GM18870 (cell line): Measurements from ENCODE around the gene PFKP.

ENCODE experiments used
- ATAC-seq: cut with Tn5 transposase; IDR thresholded peaks from one replicate; pipeline ENCODE4 v1.9.1; 2021; ENCODE audit warnings: moderate library complexity; ENCODE audit not compliant: unreplicated experiment

The PFKP gene

GRCh38 chr10:3180355-3181025, 113.1 kb downstream of the PFKP start:
- no peak for ATAC-seq

GRCh38 chr10:3185386-3185785, 118.0 kb downstream of the PFKP start:
- no peak for ATAC-seq

GRCh38 chr10:3186368-3186767, 119.0 kb downstream of the PFKP start:
- ATAC-seq = no peak
